HepG2 (cell line): ENCODE measurements around the gene RTN4RL2. TPM values are rescaled to one million over a fixed set of nuclear protein-coding genes. Genes with fewer than 3 reads are reported as not detected.

Experiments
- ARID5B ChIP-seq: IDR thresholded peaks from 2 replicates; pipeline ENCODE4 v1.4.0; 2020; ENCODE audit warnings: mild to moderate bottlenecking, missing genetic modification reagents
- BCL6 ChIP-seq: IDR thresholded peaks from 2 replicates; pipeline ENCODE4 v1.6.1; 2016; ENCODE audit warnings: missing genetic modification reagents, missing compliant biosample characterization
- CCAR2 ChIP-seq: fragments of 200-400 bp; formaldehyde crosslinking; optimal IDR thresholded peaks from 2 replicates; pipeline ENCODE3; 2018; ENCODE audit warnings: low read depth, mild to moderate bottlenecking, low read length, moderate library complexity
- IRF9 ChIP-seq: sonication (generic); formaldehyde crosslinking; IDR thresholded peaks from 2 replicates; pipeline ENCODE4 v1.8.0; 2022; ENCODE audit warnings: missing genetic modification reagents, mild to moderate bottlenecking, borderline replicate concordance
- NFE2L2 ChIP-seq: fragments of 150-350 bp; IDR thresholded peaks from 2 replicates; pipeline ENCODE4 v1.6.1; 2014; ENCODE audit warnings: low read length
- NR2F6 ChIP-seq, 2 experiments: IDR thresholded peaks; 2 replicates each; pipeline ENCODE4 v1.6.1; 2016; ENCODE audit warnings: antibody characterized with exemption in 1 of 2, mild to moderate bottlenecking in 1 of 2
- PBX3 ChIP-seq: sonication (generic); formaldehyde crosslinking; IDR thresholded peaks from 2 replicates; pipeline ENCODE4 v1.8.1; 2023; ENCODE audit warnings: missing genetic modification reagents, inconsistent platforms, borderline replicate concordance
- POGK ChIP-seq: sonication (generic); formaldehyde crosslinking; conservative IDR thresholded peaks from 2 replicates; pipeline ENCODE4 v1.8.0; 2022; ENCODE audit warnings: mild to moderate bottlenecking, moderate library complexity, missing genetic modification reagents
- SNAPC5 ChIP-seq: sonication (generic); formaldehyde crosslinking; IDR thresholded peaks from 2 replicates; pipeline ENCODE4 v1.8.1; 2023; ENCODE audit warnings: mild to moderate bottlenecking, missing genetic modification reagents, borderline replicate concordance
- SP140L ChIP-seq: sonication (generic); formaldehyde crosslinking; IDR thresholded peaks from 2 replicates; pipeline ENCODE4 v1.4.0; 2020; ENCODE audit warnings: missing genetic modification reagents, borderline replicate concordance
- SYNCRIP ChIP-seq: fragments of 200-400 bp; formaldehyde crosslinking; IDR thresholded peaks from 2 replicates; pipeline ENCODE4 v1.6.1; 2018; ENCODE audit warnings: mild to moderate bottlenecking, low read depth, low read length; ENCODE audit not compliant: insufficient read depth
- U2AF1 ChIP-seq: fragments of 200-400 bp; formaldehyde crosslinking; optimal IDR thresholded peaks from 2 replicates; pipeline ENCODE3; 2017; ENCODE audit warnings: mild to moderate bottlenecking, low read depth, low read length
- ZFX ChIP-seq: sonication (generic); formaldehyde crosslinking; IDR thresholded peaks from 2 replicates; pipeline ENCODE4 v1.4.0; 2020; ENCODE audit warnings: mild to moderate bottlenecking, low read depth, missing genetic modification reagents, moderate library complexity
- ZNF224 ChIP-seq: sonication (generic); formaldehyde crosslinking; IDR thresholded peaks from 2 replicates; pipeline ENCODE4 v1.5.0; 2020; ENCODE audit warnings: mild to moderate bottlenecking, missing genetic modification reagents
- ZNF367 ChIP-seq: sonication (generic); formaldehyde crosslinking; IDR thresholded peaks from 2 replicates; pipeline ENCODE4 v1.4.0; 2020; ENCODE audit warnings: missing genetic modification reagents, borderline replicate concordance
- ZNF549 ChIP-seq: sonication (generic); formaldehyde crosslinking; IDR thresholded peaks from 2 replicates; pipeline ENCODE4 v1.5.0; 2020; ENCODE audit warnings: missing genetic modification reagents
- ZNF570 ChIP-seq: sonication (generic); formaldehyde crosslinking; IDR thresholded peaks from 2 replicates; pipeline ENCODE4 v1.4.0; 2020; ENCODE audit warnings: mild to moderate bottlenecking, missing genetic modification reagents, borderline replicate concordance
- ZNF598 ChIP-seq: sonication (generic); formaldehyde crosslinking; IDR thresholded peaks from 2 replicates; pipeline ENCODE4 v1.5.1; 2020; ENCODE audit warnings: mild to moderate bottlenecking, missing genetic modification reagents, borderline replicate concordance
- ZNF713 ChIP-seq: sonication (generic); formaldehyde crosslinking; IDR thresholded peaks from 2 replicates; pipeline ENCODE4 v1.4.0; 2020; ENCODE audit warnings: mild to moderate bottlenecking, missing genetic modification reagents
- ZNF83 ChIP-seq: sonication (generic); formaldehyde crosslinking; IDR thresholded peaks from 2 replicates; pipeline ENCODE4 v1.4.0; 2020; ENCODE audit warnings: missing genetic modification reagents, mild to moderate bottlenecking, borderline replicate concordance
- ZSCAN20 ChIP-seq: sonication (generic); formaldehyde crosslinking; IDR thresholded peaks from 2 replicates; pipeline ENCODE4 v1.4.0; 2020; ENCODE audit warnings: missing genetic modification reagents, mild to moderate bottlenecking, borderline replicate concordance
- polyA plus RNA-seq, 8 experiments: library from polyadenylated mRNA; depleted of rRNA in 3 of 8; stranded (reverse) in 7 of 8; unstranded in 1 of 8; fragments of >200 nt; fragmentation: Illumina TruSeq in 4 of 8; extraction: Trizol in 4 of 8; gene quantifications; 2 replicates each; pipeline versions ENCODE4 v1.2.1 to v1.2.3, GENCODE V29; 2011 to 2016; ENCODE audit warnings: low read depth in 4 of 8, missing spikeins in 1 of 8, mixed read lengths in 1 of 8; ENCODE audit not compliant: insufficient read depth in 1 of 8
- total RNA-seq, 5 experiments: library from RNA; depleted of rRNA; stranded (reverse); fragments of >200 nt; fragmentation: Illumina TruSeq; extraction: Trizol; gene quantifications; 2 replicates each; pipeline ENCODE4 v1.2.3, GENCODE V29; 2016; ENCODE audit warnings: low read depth in 1 of 5

Gene RTN4RL2
- total and polyA plus RNA-seq, 2 of the 13 experiments (the other 11 are each of a cell fraction or from before 2014, with no cell fraction given), result 1.3 to 4.3 TPM

- TF ChIP-seq NR2F6 (IDR thresholded peaks at IDR 0.05) (peak; percentile 56), NR2F6 (CRISPR knock-in tag; IDR thresholded peaks at IDR 0.05) (peak; percentile 11; the same call in 1 of the 2 replicates), SYNCRIP (no peak), ZNF713 (no peak), U2AF1 (no peak), ZNF598 (CRISPR knock-in tag) (no peak), ZNF83 (CRISPR knock-in tag) (no peak), ARID5B (CRISPR knock-in tag) (no peak; the same call in 1 of the 2 replicates), ZNF224 (CRISPR knock-in tag) (no peak), IRF9 (CRISPR knock-in tag) (no peak), ZNF367 (CRISPR knock-in tag) (no peak), ZNF549 (CRISPR knock-in tag) (no peak), CCAR2 (no peak), BCL6 (CRISPR knock-in tag) (no peak), SNAPC5 (CRISPR knock-in tag) (0 out of 2 replicates have a peak, but pooled peaks have one; percentile 5), ZSCAN20 (CRISPR knock-in tag) (no peak), POGK (peak; percentile 26; the same call in 1 of the 2 replicates), SP140L (no peak), ZNF570 (CRISPR knock-in tag) (no peak), NFE2L2 (no peak), PBX3 (CRISPR knock-in tag) (no peak), ZFX (CRISPR knock-in tag) (peak; percentile 54)
Measured at GRCh38 chr11:57514538-57515331, 54.4 kb downstream of the RTN4RL2 start (continued).
